Type B pancreatic cell (in vitro differentiated cells): ENCODE results near the gene PML. TPM values are rescaled to one million over a fixed set of nuclear protein-coding genes. Genes with fewer than 3 reads are reported as not detected.

Experiments used
- DNase-seq: peaks from one replicate; pipeline ENCODE4 v3.0.0; 2021; ENCODE audit warnings: mixed read lengths; ENCODE audit not compliant: unreplicated experiment; ENCODE audit errors: extremely low spot score
- H3K27ac Mint-ChIP-seq: 2 replicates; pipeline ENCODE4 v1.8.0; 2021; ENCODE audit warnings: mild to moderate bottlenecking, mixed read lengths
- H3K27me3 Mint-ChIP-seq: 2 replicates; pipeline ENCODE4 v1.8.0; 2021; ENCODE audit warnings: mixed read lengths
- H3K36me3 Mint-ChIP-seq: 2 replicates; pipeline ENCODE4 v1.8.0; 2021; ENCODE audit warnings: mixed read lengths
- H3K4me1 Mint-ChIP-seq: one replicate; pipeline ENCODE4 v1.8.0; 2021; ENCODE audit warnings: mixed read lengths; ENCODE audit not compliant: unreplicated experiment
- H3K4me3 Mint-ChIP-seq: 2 replicates; pipeline ENCODE4 v1.8.0; 2021; ENCODE audit warnings: mild to moderate bottlenecking, mixed read lengths
- H3K9me3 Mint-ChIP-seq: 2 replicates; pipeline ENCODE4 v1.8.0; 2021; ENCODE audit warnings: mixed read lengths
- CTCF ChIP-seq: fragments of 200-600 bp; sonication (generic); conservative IDR thresholded peaks from 2 replicates; pipeline ENCODE4 v1.5.0; 2021; ENCODE audit warnings: antibody characterized with exemption, mild to moderate bottlenecking
- total RNA-seq: library from RNA; stranded (reverse); gene quantifications from 2 replicates; pipeline ENCODE4 v1.2.1, GENCODE V29; 2021; ENCODE audit warnings: low replicate concordance

PML gene
- total RNA-seq, 1 donor from 2014 or later, result 29.8 TPM

GRCh38 chr15:74040109-74040850 is 45.8 kb downstream of the PML start:
- Mint-ChIP-seq H3K27ac (no peak overlapping the region), H3K36me3 (peaks cover 3% of the 10 kb centered on the region), H3K27me3 (no peaks in the 10 kb centered on the region), H3K9me3 (no peaks in the 10 kb centered on the region), H3K4me3 (no peak overlapping the region), H3K4me1 (peaks cover 14% of the 10 kb centered on the region)
- no peak for DNase-seq
- TF ChIP-seq CTCF, result no peak

- DNase-seq, result no peak
- Mint-ChIP-seq H3K27ac (no peak overlapping the region), H3K4me1 (peaks cover 12% of the 10 kb centered on the region), H3K27me3 (no peaks in the 10 kb centered on the region), H3K4me3 (no peak overlapping the region), H3K36me3 (peaks cover 3% of the 10 kb centered on the region), H3K9me3 (no peaks in the 10 kb centered on the region)
- no peak for TF ChIP-seq CTCF
Observed at GRCh38 chr15:74041311-74041756, 46.8 kb downstream of the PML start.

- Mint-ChIP-seq H3K4me1 (peaks cover 6% of the 10 kb centered on the region), H3K9me3 (no peaks in the 10 kb centered on the region), H3K4me3 (no peak overlapping the region), H3K27ac (no peak overlapping the region), H3K27me3 (no peaks in the 10 kb centered on the region), H3K36me3 (peaks cover 3% of the 10 kb centered on the region)
- no peak for TF ChIP-seq CTCF
- DNase-seq, result no peak
Observed at GRCh38 chr15:74041777-74042435, 47.4 kb downstream of the PML start.

GRCh38 chr15:74042603-74043424 is 48.3 kb downstream of the PML start:
- Mint-ChIP-seq H3K36me3 (peaks cover 3% of the 10 kb centered on the region), H3K4me3 (no peak overlapping the region)
- DNase-seq, result no peak

More at GRCh38 chr15:74042603-74043424, 48.3 kb downstream of the PML start:
- Mint-ChIP-seq H3K9me3 (no peaks in the 10 kb centered on the region), H3K27me3 (no peaks in the 10 kb centered on the region), H3K27ac (no peak overlapping the region), H3K4me1 (no peaks in the 10 kb centered on the region)
- no peak for TF ChIP-seq CTCF
